GM12892 (cell line): ENCODE measurements around the gene DLGAP5.

Source experiments
- POLR2A ChIP-seq: IDR thresholded peaks from 2 replicates; pipeline ENCODE4 v1.6.1; 2011; ENCODE audit warnings: low read depth, low read length, control low read depth
- POLR2AphosphoS5 ChIP-seq: IDR thresholded peaks from 2 replicates; pipeline ENCODE4 v1.6.1; 2011; ENCODE audit warnings: low read depth, low read length, control low read depth
- TAF1 ChIP-seq: IDR thresholded peaks from 2 replicates; pipeline ENCODE4 v1.6.1; 2011; ENCODE audit warnings: low read depth, mild to moderate bottlenecking, control low read depth, low read length, borderline replicate concordance

DNA sequence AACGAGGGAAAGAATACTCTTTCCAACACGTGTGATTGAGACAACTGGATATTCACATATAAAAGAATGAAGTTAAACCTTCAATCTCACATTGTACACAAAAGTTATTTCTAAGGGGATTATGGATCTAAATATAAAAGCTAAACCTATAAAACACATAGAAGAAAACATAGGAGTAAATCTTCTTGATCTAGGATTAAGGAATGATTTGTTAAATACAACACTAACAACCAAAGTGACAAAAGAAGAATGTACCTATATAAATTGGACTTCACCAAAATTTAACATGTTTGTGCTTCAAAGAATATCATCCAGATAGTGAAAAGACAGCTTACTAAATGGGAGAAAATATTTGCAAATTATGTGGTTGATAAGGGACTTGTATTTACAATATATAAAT lies 36.9 kb upstream of the DLGAP5 start:
- TF ChIP-seq POLR2AphosphoS5 = no peak
- TF ChIP-seq POLR2A = no peak
- no peak for TF ChIP-seq TAF1
